ENCODE data around the gene CSMD2. TPM values are rescaled to one million over a fixed set of nuclear protein-coding genes. Genes with fewer than 3 reads are reported as not detected.
"Not testable (repeated sequence)": the region's sequence is repeated elsewhere in the genome, so short reads cannot be mapped to it uniquely, and the experiment has no call there.

Gene CSMD2
- polyA plus RNA-seq, 1 of the 3 experiments (the other 2 are of a cell fraction): not detected

- Histone ChIP-seq H3K9me2 (no peaks in the 10 kb centered on the region), H3K36me3 (replicated peaks in 1 of 2; ENCODE audit: control insufficient read depth in 1 of 2, insufficient read depth in 2 of 2, low read length in 1 of 2) (no peaks in the 10 kb centered on the region), H3K79me2 (ENCODE audit: insufficient read depth) (no peaks in the 10 kb centered on the region), H3K4me2 (no peak overlapping the region), H3K4me3 (ENCODE audit: low read depth in 2 of 2, low read length in 1 of 2) (no peak overlapping the region), H3K27ac (ENCODE audit: low read depth in 2 of 2, low read length in 1 of 2) (no peak overlapping the region), H2AFZ (ENCODE audit: low read depth) (no peak overlapping the region), H4K20me1 (ENCODE audit: insufficient read depth) (no peaks in the 10 kb centered on the region), H3K9me3 (0 out of 2 replicates have a peak, but pooled peaks cover 6% of the 10 kb centered on the region), H3F3A (replicated peaks; ENCODE audit: insufficient read depth) (no peaks in the 10 kb centered on the region), H3K9ac (no peak overlapping the region), H3K27me3 (ENCODE audit: insufficient read depth) (no peaks in the 10 kb centered on the region), H3K4me1 (ENCODE audit: control insufficient read depth in 1 of 2, insufficient read depth in 2 of 2, low read depth in 1 of 2, low read length in 1 of 2) (no peaks in the 10 kb centered on the region)
- CTCF ChIA-PET: no interaction called here
- TF ChIP-seq SIN3A (IDR thresholded peaks at IDR 0.05; ENCODE audit: borderline replicate concordance, low read depth, low read length) (no peak), RCOR1 (IDR thresholded peaks at IDR 0.05; ENCODE audit: low read length) (no peak), NRF1 (IDR thresholded peaks at IDR 0.05; ENCODE audit: low read depth, low read length) (no peak), RFX5 (IDR thresholded peaks at IDR 0.05; ENCODE audit: low read length) (no peak), RXRA (IDR thresholded peaks at IDR 0.05; ENCODE audit: borderline replicate concordance, low read depth) (no peak), EP300 (IDR thresholded peaks at IDR 0.05; ENCODE audit: borderline replicate concordance in 1 of 2, low read depth in 1 of 2, low read length in 1 of 2) (no peak)
- 6% methylated on average over 2 of the region's 2 CpGs for WGBS (ENCODE audit: low lambda C conversion rate)
- POLR2A ChIA-PET: no interaction called here
- no peak for DNase-seq
These were observed 81.1 kb downstream of the CSMD2 start for GRCh38 chr1:34083974-34084373.

- H3K9me3 ChIP-seq; H4K20me1 ChIP-seq (ENCODE audit: insufficient read depth); H3K36me3 ChIP-seq (replicated peaks in 1 of 2; ENCODE audit: control insufficient read depth in 1 of 2, insufficient read depth in 2 of 2, low read length in 1 of 2); H3K4me1 ChIP-seq (ENCODE audit: control insufficient read depth in 1 of 2, insufficient read depth in 2 of 2, low read depth in 1 of 2, low read length in 1 of 2); H3K9me2 ChIP-seq; H3F3A ChIP-seq (replicated peaks; ENCODE audit: insufficient read depth); H3K27me3 ChIP-seq (ENCODE audit: insufficient read depth); POLR2A ChIA-PET; CTCF ChIA-PET; H2AFZ ChIP-seq (ENCODE audit: low read depth); H3K4me2 ChIP-seq; H3K4me3 ChIP-seq (ENCODE audit: low read depth in 2 of 2, low read length in 1 of 2); H3K27ac ChIP-seq (ENCODE audit: low read depth in 2 of 2, low read length in 1 of 2); DNase-seq; H3K79me2 ChIP-seq (ENCODE audit: insufficient read depth); H3K9ac ChIP-seq: not testable (repeated sequence)
- WGBS (ENCODE audit: low lambda C conversion rate): 73% methylated on average over 5 of the region's 43 CpGs
These were observed 82.9 kb downstream of the CSMD2 start for GRCh38 chr1:34082085-34082670.

- Histone ChIP-seq H3K9me3 (0 out of 2 replicates have a peak, but pooled peaks cover 6% of the 10 kb centered on the region), H3K27ac (ENCODE audit: low read depth in 2 of 2, low read length in 1 of 2) (no peak overlapping the region), H3K27me3 (ENCODE audit: insufficient read depth) (no peaks in the 10 kb centered on the region), H3K36me3 (replicated peaks in 1 of 2; ENCODE audit: control insufficient read depth in 1 of 2, insufficient read depth in 2 of 2, low read length in 1 of 2) (no peaks in the 10 kb centered on the region), H3K9ac (no peak overlapping the region), H3K79me2 (ENCODE audit: insufficient read depth) (no peaks in the 10 kb centered on the region), H2AFZ (ENCODE audit: low read depth) (no peak overlapping the region), H3K9me2 (no peaks in the 10 kb centered on the region), H3K4me1 (ENCODE audit: control insufficient read depth in 1 of 2, insufficient read depth in 2 of 2, low read depth in 1 of 2, low read length in 1 of 2) (no peaks in the 10 kb centered on the region), H3F3A (replicated peaks; ENCODE audit: insufficient read depth) (no peaks in the 10 kb centered on the region), H4K20me1 (ENCODE audit: insufficient read depth) (no peaks in the 10 kb centered on the region), H3K4me3 (ENCODE audit: low read depth in 2 of 2, low read length in 1 of 2) (no peak overlapping the region), H3K4me2 (no peak overlapping the region)
- ChIA-PET POLR2A (no interaction called here), CTCF (no interaction called here)
- no peak for TF ChIP-seq ELF1 (IDR thresholded peaks at IDR 0.05)
- TF ChIP-seq JUND (IDR thresholded peaks at IDR 0.05): no peak
- TF ChIP-seq RCOR1 (IDR thresholded peaks at IDR 0.05; ENCODE audit: low read length): no peak
- no peak for TF ChIP-seq USF1 (IDR thresholded peaks at IDR 0.05; ENCODE audit: borderline replicate concordance, low read depth)
- TF ChIP-seq CHD2 (IDR thresholded peaks at IDR 0.05; ENCODE audit: low read length, partially characterized antibody): no peak
- no peak for TF ChIP-seq MXI1 (IDR thresholded peaks at IDR 0.05; ENCODE audit: low read depth, low read length)
- TF ChIP-seq ZBTB33 (IDR thresholded peaks at IDR 0.05; ENCODE audit: borderline replicate concordance, low read depth): no peak
- no peak for TF ChIP-seq MAX (IDR thresholded peaks at IDR 0.05; ENCODE audit: low read depth)
- TF ChIP-seq CTCF (IDR thresholded peaks at IDR 0.05): no peak
- TF ChIP-seq FOSL2 (IDR thresholded peaks at IDR 0.05; ENCODE audit: borderline replicate concordance, low read depth): no peak
- WGBS (ENCODE audit: low lambda C conversion rate): 36% methylated on average over 4 of the region's 4 CpGs
- DNase-seq: no peak
These were observed 86.6 kb downstream of the CSMD2 start for GRCh38 chr1:34078383-34078782.
